ENCODE results near the gene ARHGDIG. TPM values are rescaled to one million over a fixed set of nuclear protein-coding genes. Genes with fewer than 3 reads are reported as not detected.

ARHGDIG gene
- polyA plus RNA-seq, 1 experiment, result 0.22 TPM

DNA sequence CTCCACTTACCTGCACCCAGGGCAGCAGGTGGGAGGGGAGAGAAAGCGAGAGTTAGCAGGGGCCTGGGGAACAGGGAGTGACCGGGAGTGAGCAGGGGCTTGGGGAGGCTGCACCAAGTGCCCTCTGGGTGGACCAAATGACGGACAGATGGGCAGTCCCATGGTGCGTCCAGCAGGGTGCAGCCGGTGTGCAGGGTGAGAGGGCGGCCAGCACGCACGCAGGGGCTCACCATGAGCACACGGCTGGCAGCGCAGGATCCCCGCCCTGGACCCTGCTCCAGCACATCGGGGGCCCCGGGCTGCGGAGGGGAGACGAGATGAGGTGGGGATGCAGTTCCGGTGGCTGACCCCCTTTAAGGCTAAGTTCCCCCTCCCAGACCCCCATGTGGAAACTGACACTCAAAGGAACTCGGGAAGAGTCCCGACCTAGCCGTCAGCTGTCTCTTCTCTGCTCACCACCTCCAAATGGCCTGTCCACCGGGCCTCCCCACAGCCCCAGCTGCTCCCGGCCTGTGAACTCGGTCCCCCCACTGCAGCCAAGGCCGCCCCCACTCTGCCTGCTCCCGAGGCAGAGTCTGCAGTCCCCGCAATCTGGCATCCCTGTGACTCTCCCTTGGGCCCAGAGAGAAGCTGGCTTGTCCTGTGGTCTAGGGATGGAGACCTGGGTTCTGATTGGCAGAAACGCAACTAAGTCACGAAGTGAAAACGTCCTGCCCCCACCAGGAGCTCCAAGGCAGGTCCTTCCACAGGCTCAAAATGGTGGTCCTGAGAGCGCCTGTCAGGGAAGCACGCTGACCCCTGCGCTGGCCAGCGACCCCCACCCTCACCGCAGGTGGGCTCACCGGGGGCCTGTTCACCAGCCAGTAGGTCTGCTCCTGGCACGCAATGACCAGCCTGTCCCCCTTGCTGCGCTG lies 7.5 kb upstream of the ARHGDIG start:
- ChIA-PET POLR2A (no interaction called here), CTCF (interaction anchor here (1.5 kb wide), 1 partner anchor 13 kb away, joined by 3 read pairs; no protein-coding TSS in a partner anchor)
- TF ChIP-seq CTCF (IDR thresholded peaks at IDR 0.05; ENCODE audit: insufficient read depth, low read depth, low read length), result no peak
- H3K4me3 ChIP-seq (ENCODE audit: low read depth, low read length), result no peak overlapping the region
- no peak for DNase-seq (ENCODE audit: low read depth)
- peaks cover 5% of the 10 kb centered on the region; the same call in 1 of the 2 replicates for H3K27me3 ChIP-seq (ENCODE audit: control insufficient read depth, insufficient read depth, low read length)
- H3K36me3 ChIP-seq (ENCODE audit: control insufficient read depth, insufficient read depth, low read length), result no peaks in the 10 kb centered on the region

DNA sequence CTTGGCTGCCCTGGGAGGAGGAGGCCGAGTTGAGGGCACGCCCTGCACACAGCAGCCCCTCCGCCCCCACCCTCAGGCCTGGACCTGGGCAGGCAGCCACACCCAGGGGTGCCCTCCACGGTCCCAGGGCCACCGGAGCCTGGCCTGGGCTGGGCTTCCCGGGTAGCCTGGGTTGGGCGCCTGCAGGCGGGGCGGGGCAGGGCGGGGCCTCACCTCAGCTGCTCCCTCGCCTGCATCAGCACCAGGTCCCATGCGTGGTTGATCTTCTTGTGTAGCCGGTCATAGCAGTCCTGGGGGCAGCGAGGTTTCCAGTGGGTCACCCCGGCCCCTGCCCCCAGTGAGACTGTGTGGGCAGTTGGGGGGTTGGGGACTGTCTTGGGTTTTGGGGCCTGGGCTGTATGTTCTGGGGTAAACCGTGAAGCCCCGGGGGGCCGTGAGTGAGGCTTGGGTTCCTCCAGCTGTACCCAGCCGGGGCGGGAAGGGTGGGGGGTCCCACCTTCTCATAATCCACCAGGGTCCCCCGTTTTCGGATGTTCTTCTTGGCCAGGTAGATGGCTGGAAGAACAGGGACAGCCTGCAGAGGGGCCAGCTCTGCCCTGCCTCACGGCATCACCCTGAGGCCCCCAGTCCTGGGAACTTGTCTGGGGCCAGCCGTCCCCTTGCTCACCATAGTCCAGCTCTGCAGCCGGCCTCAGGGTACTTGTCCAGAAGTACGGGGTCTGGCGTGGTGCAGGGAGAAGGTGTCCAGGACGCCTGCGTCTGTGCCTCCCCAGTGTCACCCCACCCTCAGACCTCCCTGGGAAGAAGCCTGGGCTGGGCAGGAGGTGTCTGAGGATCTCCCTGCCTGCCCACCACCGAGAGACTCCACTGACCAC lies 6.6 kb upstream of the ARHGDIG start:
- no peaks in the 10 kb centered on the region for H3K36me3 ChIP-seq (ENCODE audit: control insufficient read depth, insufficient read depth, low read length)
- CTCF ChIA-PET, result interaction anchor here (1.5 kb wide), 1 partner anchor 14 kb away, joined by 3 read pairs; no protein-coding TSS in a partner anchor
- no peak for DNase-seq (ENCODE audit: low read depth)
- peaks cover 5% of the 10 kb centered on the region for H3K27me3 ChIP-seq (ENCODE audit: control insufficient read depth, insufficient read depth, low read length)
- POLR2A ChIA-PET, result no interaction called here
- no peak overlapping the region for H3K4me3 ChIP-seq (ENCODE audit: low read depth, low read length)
- TF ChIP-seq CTCF (IDR thresholded peaks at IDR 0.05; ENCODE audit: insufficient read depth, low read depth, low read length), result no peak

- DNase-seq (ENCODE audit: low read depth), result no peak
- Histone ChIP-seq H3K36me3 (ENCODE audit: control insufficient read depth, insufficient read depth, low read length) (no peaks in the 10 kb centered on the region), H3K4me3 (ENCODE audit: low read depth, low read length) (peak overlapping the region; percentile 42), H3K27me3 (ENCODE audit: control insufficient read depth, insufficient read depth, low read length) (peaks cover 5% of the 10 kb centered on the region)
- ChIA-PET CTCF (no interaction called here), POLR2A (no interaction called here)
- no peak for TF ChIP-seq CTCF (IDR thresholded peaks at IDR 0.05; ENCODE audit: insufficient read depth, low read depth, low read length)
Measured at GRCh38 chr16:275041-275641, 5.2 kb upstream of the ARHGDIG start.

GRCh38 chr16:275786-276232 lies 4.6 kb upstream of the ARHGDIG start, which contains the start of gene RGS11:
RGS11 (minus strand) TSS chr16:275944; CDS start chr16:275911, 33 bp downstream.
- Histone ChIP-seq H3K36me3 (ENCODE audit: control insufficient read depth, insufficient read depth, low read length) (no peaks in the 10 kb centered on the region), H3K27me3 (ENCODE audit: control insufficient read depth, insufficient read depth, low read length) (peaks cover 5% of the 10 kb centered on the region), H3K4me3 (ENCODE audit: low read depth, low read length) (peak within 1 kb of the TSS; percentile 42)
- no peak for DNase-seq (ENCODE audit: low read depth)
- ChIA-PET POLR2A (no interaction called here), CTCF (no interaction called here)
- no peak for TF ChIP-seq CTCF (IDR thresholded peaks at IDR 0.05; ENCODE audit: insufficient read depth, low read depth, low read length)

Measured in BJ (cell line).